Vagina (tissue), 2 donors: Measurements from ENCODE around the gene NLGN4Y.

Experiments
- CTCF ChIP-seq, 3 experiments: fragments of 450-650 bp in 2 of 3; fragments of 200-600 bp in 1 of 3; sonication (generic) in 1 of 3; IDR thresholded peaks; one replicate each; pipeline ENCODE4 v1.5.1; 2017 to 2019; ENCODE audit warnings: antibody characterized with exemption in 3 of 3, mild to moderate bottlenecking in 2 of 3, moderate library complexity in 2 of 3
- POLR2A ChIP-seq, 2 donors: fragments of 450-650 bp; IDR thresholded peaks; one replicate each; pipeline ENCODE4 v1.6.1; 2017; ENCODE audit warnings: antibody characterized with exemption in 2 of 2, mild to moderate bottlenecking in 2 of 2, moderate library complexity in 2 of 2
- POLR2AphosphoS5 ChIP-seq, 2 donors: sonication (generic); formaldehyde crosslinking; IDR thresholded peaks; one replicate each; pipeline ENCODE4 v1.9.0; 2017; ENCODE audit warnings: antibody characterized with exemption in 2 of 2, mild to moderate bottlenecking in 2 of 2, low read depth in 1 of 2; ENCODE audit not compliant: insufficient read depth in 1 of 2

- TF ChIP-seq POLR2A (IDR thresholded peaks at IDR 0.05) (no peak), CTCF (IDR thresholded peaks at IDR 0.05) (no peak), POLR2AphosphoS5 (IDR thresholded peaks at IDR 0.05; ENCODE audit: insufficient read depth in 1 of 2, low read depth in 1 of 2) (no peak)
These were observed 57.0 kb downstream of the NLGN4Y start for GRCh38 chrY:14581294-14581693.
